Upper lobe of left lung (tissue), 6 donors: ENCODE results near the gene R3HDM4. TPM values are rescaled to one million over a fixed set of nuclear protein-coding genes. Genes with fewer than 3 reads are reported as not detected.
"Not testable (repeated sequence)": the region's sequence is repeated elsewhere in the genome, so short reads cannot be mapped to it uniquely, and the experiment has no call there.

Experiments
- ATAC-seq, 2 donors: fragments of 200-7000 bp; cut with Tn5 transposase; one replicate each; pipeline ENCODE4 v1.9.1; 2022; ENCODE audit warnings: mild to moderate bottlenecking in 2 of 2, moderate library complexity in 2 of 2; ENCODE audit not compliant: low FRiP score in 2 of 2
- DNase-seq, 2 donors: peaks; one replicate each; pipeline ENCODE4 v3.0.0-alpha.2; 2019 to 2020
- H3K27ac ChIP-seq, 4 donors: fragments of 200-600 bp; sonication (generic); one replicate each; pipeline ENCODE4 v1.5.1; 2016 to 2019
- H3K27me3 ChIP-seq, 4 donors: fragments of 200-600 bp; sonication (generic); one replicate each; pipeline ENCODE4 v1.5.1; 2017 to 2019
- H3K36me3 ChIP-seq, 4 donors: fragments of 200-600 bp; sonication (generic); one replicate each; pipeline ENCODE4 v1.5.1; 2016 to 2019
- H3K4me1 ChIP-seq, 4 donors: fragments of 200-600 bp; sonication (generic); one replicate each; pipeline ENCODE4 v1.5.1; 2018 to 2019
- H3K4me3 ChIP-seq, 4 donors: fragments of 200-600 bp; sonication (generic); one replicate each; pipeline ENCODE4 v1.5.1; 2017 to 2019; ENCODE audit warnings: mild to moderate bottlenecking in 2 of 4, moderate library complexity in 1 of 4
- H3K9me3 ChIP-seq, 4 donors: fragments of 200-600 bp; sonication (generic); one replicate each; pipeline ENCODE4 v1.5.1; 2018 to 2019
- EP300 ChIP-seq, 4 donors: sonication (generic); formaldehyde crosslinking; IDR thresholded peaks; one replicate each; pipeline ENCODE4 v1.5.1; 2017; ENCODE audit warnings: antibody characterized with exemption in 4 of 4, control low read depth in 2 of 4
- POLR2A ChIP-seq, 4 donors: fragments of 450-650 bp; IDR thresholded peaks; one replicate each; pipeline ENCODE4 v1.5.1; 2016 to 2017; ENCODE audit warnings: antibody characterized with exemption in 4 of 4, mild to moderate bottlenecking in 2 of 4
- POLR2AphosphoS5 ChIP-seq, 2 donors: sonication (generic); formaldehyde crosslinking; IDR thresholded peaks; one replicate each; pipeline ENCODE4 v1.5.1; 2017; ENCODE audit warnings: antibody characterized with exemption in 2 of 2
- WGBS, 2 donors: methylation state at CpG; one replicate each; pipeline ENCODE4 v1.1.5; 2017 to 2018; 5-methylcytosine and 5-hydroxymethylcytosine counted together
- total RNA-seq, 6 donors: library from RNA; depleted of rRNA in 4 of 6; stranded (reverse); fragments of >200 nt in 4 of 6; gene quantifications; one replicate each; pipeline versions ENCODE4 v1.1.0 to v1.2.1, GENCODE V29; 2016 to 2021
- TF ChIP-seq, protein P1 (sequence below), 6 experiments: fragments of 450-650 bp in 4 of 6; fragments of 200-600 bp in 2 of 6; sonication (generic) in 2 of 6; IDR thresholded peaks; one replicate each; pipeline ENCODE4 v1.5.1; 2016 to 2019; ENCODE audit warnings: antibody characterized with exemption in 6 of 6
- donor health status: DM: no; HTN: no; CAD: no; lungs with moderate emphysema.
- donor health status: DM: no; HTN: yes; CAD: no; lungs with severe emphysema.

The R3HDM4 gene
- total RNA-seq, 6 donors from 2014 or later: 39.6 to 71.2 (median 63.3) TPM

DNA sequence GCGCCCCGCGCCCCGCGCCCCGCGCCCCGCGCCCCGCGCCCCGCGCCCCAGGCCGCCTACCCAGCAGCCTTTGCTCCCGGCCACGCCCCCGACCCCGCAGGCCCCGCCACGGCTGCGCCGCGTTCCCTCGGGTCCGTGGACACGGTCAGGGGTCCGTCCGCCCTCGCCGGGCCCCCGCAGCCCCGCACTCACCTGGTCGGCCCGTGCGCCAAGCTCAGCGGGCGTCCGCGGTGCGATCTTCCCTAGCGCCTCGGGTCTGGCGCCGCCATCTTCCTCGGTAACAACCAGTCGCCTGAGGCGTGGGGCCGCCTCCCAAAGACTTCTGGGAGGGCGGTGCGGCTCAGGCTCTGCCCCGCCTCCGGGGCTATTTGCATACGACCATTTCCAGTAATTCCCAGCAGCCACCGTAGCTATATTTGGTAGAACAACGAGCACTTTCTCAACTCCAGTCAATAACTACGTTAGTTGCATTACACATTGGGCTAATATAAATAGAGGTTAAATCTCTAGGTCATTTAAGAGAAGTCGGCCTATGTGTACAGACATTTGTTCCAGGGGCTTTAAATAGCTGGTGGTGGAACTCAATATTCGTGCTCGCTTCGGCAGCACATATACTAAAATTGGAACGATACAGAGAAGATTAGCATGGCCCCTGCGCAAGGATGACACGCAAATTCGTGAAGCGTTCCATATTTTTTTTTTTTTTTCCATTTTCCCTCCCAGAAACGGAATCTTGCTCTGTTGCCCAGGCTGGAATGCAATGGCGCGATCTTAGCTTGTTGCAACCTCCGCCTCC lies 19.9 kb downstream of the R3HDM4 start, which contains the start of the genes MED16 and RNU6-9:
Gene MED16 (minus strand): TSS at position 294 of the 796 bp plus-strand sequence. CDS start 2,056 bp downstream, outside the sequence.
Gene RNU6-9 (plus strand): TSS at position 591 of the 796 bp plus-strand sequence.
- Histone ChIP-seq H3K36me3 (peaks cover 0 to 37% (median 22%) of the 10 kb centered on the region in 4 donors), H3K27me3 (no peaks in the 10 kb centered on the region), H3K4me3 (peak within 1 kb of the TSS; percentile 68 to 95 (median 80)), H3K4me1 (peaks cover 7 to 20% (median 18%) of the 10 kb centered on the region in 4 donors), H3K27ac (peak within 1 kb of the TSS; percentile 89 to 95 (median 92)), H3K9me3 (no peaks in the 10 kb centered on the region)
- TF ChIP-seq EP300 (IDR thresholded peaks at IDR 0.05) (no peak), POLR2AphosphoS5 (IDR thresholded peaks at IDR 0.05) (peak; percentile 65 to 86), POLR2A (IDR thresholded peaks at IDR 0.05) (peak in 1 of 4 donors; percentile 75)
- TF ChIP-seq, protein P1, sequence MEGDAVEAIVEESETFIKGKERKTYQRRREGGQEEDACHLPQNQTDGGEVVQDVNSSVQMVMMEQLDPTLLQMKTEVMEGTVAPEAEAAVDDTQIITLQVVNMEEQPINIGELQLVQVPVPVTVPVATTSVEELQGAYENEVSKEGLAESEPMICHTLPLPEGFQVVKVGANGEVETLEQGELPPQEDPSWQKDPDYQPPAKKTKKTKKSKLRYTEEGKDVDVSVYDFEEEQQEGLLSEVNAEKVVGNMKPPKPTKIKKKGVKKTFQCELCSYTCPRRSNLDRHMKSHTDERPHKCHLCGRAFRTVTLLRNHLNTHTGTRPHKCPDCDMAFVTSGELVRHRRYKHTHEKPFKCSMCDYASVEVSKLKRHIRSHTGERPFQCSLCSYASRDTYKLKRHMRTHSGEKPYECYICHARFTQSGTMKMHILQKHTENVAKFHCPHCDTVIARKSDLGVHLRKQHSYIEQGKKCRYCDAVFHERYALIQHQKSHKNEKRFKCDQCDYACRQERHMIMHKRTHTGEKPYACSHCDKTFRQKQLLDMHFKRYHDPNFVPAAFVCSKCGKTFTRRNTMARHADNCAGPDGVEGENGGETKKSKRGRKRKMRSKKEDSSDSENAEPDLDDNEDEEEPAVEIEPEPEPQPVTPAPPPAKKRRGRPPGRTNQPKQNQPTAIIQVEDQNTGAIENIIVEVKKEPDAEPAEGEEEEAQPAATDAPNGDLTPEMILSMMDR (IDR thresholded peaks at IDR 0.05): peak in 1 of 6 experiments; percentile 18
- DNase-seq: peak; percentile 94 to 96
- WGBS, 2 donors: 1 to 2% methylated on average over 16 to 37 of the region's 69 CpGs
- peak; percentile 93 to 98 for ATAC-seq

DNA sequence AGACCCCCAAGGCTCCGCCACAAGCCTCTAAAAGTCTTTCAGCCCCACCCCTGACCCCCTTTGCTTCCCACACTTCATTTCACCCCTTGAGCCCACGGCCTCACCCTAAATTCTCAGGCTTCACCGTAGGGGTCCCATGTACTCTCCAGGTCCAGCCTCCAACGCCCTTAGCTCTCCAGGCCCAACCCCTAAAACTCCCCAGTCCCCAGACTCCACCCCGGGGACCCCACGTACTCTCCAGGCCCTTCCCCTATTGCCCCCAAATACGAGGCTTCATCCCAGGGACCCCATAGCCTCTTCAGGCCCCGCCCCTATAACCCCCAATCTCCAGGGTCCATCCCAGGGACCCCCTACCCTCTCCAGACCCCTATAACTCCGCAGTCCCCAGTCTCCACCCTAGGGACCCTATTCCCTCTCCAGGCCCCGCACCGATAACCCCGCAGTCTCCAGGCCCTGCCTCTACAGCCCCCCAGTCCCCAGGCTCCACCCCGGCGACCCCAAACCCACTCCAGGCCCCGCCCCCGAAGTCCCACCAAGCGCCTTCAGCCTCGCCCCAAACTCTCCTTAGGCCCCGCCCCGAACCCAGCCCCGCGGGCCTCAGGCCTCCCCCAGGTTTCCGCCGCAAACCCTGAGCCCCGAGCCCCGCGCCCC lies 20.7 kb downstream of the R3HDM4 start:
- ATAC-seq: no peak
- H3K4me1 ChIP-seq: peaks cover 7 to 20% (median 18%) of the 10 kb centered on the region in 4 donors
- DNase-seq: no peak
- peaks cover 0 to 43% (median 23%) of the 10 kb centered on the region in 4 donors for H3K36me3 ChIP-seq
- peak overlapping the region; percentile 89 to 95 (median 92) for H3K27ac ChIP-seq
- no peaks in the 10 kb centered on the region for H3K27me3 ChIP-seq
- H3K4me3 ChIP-seq: peak overlapping the region; percentile 68 to 95 (median 80)
- TF ChIP-seq EP300 (IDR thresholded peaks at IDR 0.05) (no peak), POLR2AphosphoS5 (IDR thresholded peaks at IDR 0.05) (no peak), POLR2A (IDR thresholded peaks at IDR 0.05) (no peak)
- TF ChIP-seq, protein P1 (IDR thresholded peaks at IDR 0.05): no peak
- no peaks in the 10 kb centered on the region for H3K9me3 ChIP-seq
- WGBS, 2 donors: 7 to 8% methylated on average over 20 to 27 of the region's 27 CpGs

DNA sequence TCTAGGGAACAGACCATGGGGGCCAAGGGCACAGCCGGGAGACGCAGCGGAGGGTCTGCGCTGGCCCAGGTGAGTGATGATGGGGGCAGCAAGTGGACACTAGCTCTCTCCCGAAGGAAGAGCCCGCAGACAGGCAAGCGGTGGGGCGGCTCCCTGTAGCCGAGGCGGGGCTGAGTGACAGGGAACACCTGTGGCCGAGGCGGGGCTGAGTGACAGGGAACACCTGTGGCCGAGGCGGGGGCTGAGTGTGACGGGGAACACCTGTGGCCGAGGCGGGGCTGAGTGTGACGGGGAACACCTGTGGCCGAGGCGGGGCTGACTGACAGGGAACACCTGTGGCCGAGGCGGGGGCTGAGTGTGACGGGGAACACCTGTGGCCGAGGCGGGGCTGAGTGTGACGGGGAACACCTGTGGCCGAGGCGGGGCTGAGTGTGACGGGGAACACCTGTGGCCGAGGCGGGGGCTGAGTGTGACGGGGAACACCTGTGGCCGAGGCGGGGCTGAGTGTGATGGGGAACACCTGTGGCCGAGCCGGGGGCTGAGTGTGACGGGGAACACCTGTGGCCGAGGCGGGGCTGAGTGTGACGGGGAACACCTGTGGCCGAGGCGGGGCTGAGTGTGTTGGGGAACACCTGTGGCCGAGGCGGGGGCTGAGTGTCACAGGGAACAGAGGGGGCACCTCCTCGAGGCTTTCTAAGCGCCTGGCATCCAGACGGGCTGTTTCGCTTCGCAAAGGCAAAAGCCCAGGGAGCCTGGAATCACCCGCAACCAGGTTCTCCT lies 21.4 kb downstream of the R3HDM4 start:
- peaks cover 0 to 43% (median 25%) of the 10 kb centered on the region in 4 donors for H3K36me3 ChIP-seq
- peak overlapping the region in 3 of 4 donors; percentile 68 to 95 (median 73) for H3K4me3 ChIP-seq
- not testable (repeated sequence) for H3K9me3 ChIP-seq, ATAC-seq, H3K27me3 ChIP-seq
- 67 to 73% methylated on average over 16 to 25 of the region's 50 CpGs for WGBS, 2 donors
- H3K4me1 ChIP-seq: peaks cover 7 to 20% (median 18%) of the 10 kb centered on the region in 4 donors
- peak overlapping the region; percentile 89 to 95 (median 92) for H3K27ac ChIP-seq
- peak; percentile 68 to 84 for DNase-seq

DNA sequence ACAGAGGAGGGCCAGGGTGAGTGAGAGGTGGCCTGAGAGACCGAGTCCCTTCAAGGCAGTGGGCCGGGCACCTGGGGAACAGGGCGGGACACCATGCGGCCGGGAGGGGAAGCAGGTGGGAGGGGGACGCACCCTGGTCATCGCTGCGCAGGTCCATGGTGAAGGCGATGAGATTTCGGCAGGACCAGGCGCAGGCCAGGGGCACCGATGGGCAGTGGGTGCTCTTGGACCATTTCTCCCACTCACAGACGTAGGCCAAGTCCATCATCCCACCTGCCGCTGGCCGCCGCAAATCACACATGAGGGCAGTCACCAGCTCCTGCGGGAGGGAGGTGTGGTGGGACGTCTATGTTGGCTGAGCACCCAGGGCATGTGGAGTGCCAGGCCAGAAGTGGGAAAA lies 22.2 kb downstream of the R3HDM4 start:
- TF ChIP-seq, protein P1 (IDR thresholded peaks at IDR 0.05): no peak
- TF ChIP-seq EP300 (IDR thresholded peaks at IDR 0.05): no peak
- no peak for TF ChIP-seq POLR2AphosphoS5 (IDR thresholded peaks at IDR 0.05)
- no peak for TF ChIP-seq POLR2A (IDR thresholded peaks at IDR 0.05)

More for the DNA sequence above, 22.2 kb downstream of the R3HDM4 start:
- Histone ChIP-seq H3K27ac (peak overlapping the region in 1 of 4 donors; percentile 49), H3K9me3 (no peaks in the 10 kb centered on the region), H3K4me3 (no peak overlapping the region), H3K4me1 (peaks cover 7 to 20% (median 18%) of the 10 kb centered on the region in 4 donors), H3K27me3 (no peaks in the 10 kb centered on the region), H3K36me3 (peaks cover under 1 to 48% (median 29%) of the 10 kb centered on the region in 4 donors)
- DNase-seq (peak in 1 of 2 donors; percentile 78), ATAC-seq (no peak)
- 80 to 94% methylated on average over 3 to 18 of the region's 18 CpGs for WGBS, 2 donors
